GM20431 (cell line): ENCODE data around the gene ZNF106.

Experiments used
- in situ Hi-C: fragments of 300-500 bp; cut with MseI, MboI; formaldehyde crosslinking; loops from one replicate; pipeline ENCODE4 v1.15.0; 2020; ENCODE audit warnings: low sequenced_read_pairs; ENCODE audit not compliant: unreplicated experiment

ZNF106 gene

DNA sequence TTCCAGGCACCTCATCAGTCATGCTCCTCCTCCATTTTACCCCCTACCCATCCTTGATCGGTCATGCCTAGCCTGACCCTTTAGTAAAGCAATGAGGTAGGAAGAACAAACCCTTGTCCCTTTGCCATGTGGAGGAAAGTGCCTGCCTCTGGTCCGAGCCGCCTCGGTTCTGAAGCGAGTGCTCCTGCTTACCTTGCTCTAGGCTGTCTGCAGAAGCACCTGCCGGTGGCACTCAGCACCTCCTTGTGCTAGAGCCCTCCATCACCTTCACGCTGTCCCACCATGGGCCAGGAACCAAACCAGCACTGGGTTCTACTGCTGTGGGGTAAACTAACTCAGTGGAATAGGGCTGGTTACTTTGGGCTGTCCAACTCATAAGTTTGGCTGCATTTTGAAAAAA, 79.1 kb downstream of the ZNF106 start:
- in situ Hi-C loops: no loop called here

DNA sequence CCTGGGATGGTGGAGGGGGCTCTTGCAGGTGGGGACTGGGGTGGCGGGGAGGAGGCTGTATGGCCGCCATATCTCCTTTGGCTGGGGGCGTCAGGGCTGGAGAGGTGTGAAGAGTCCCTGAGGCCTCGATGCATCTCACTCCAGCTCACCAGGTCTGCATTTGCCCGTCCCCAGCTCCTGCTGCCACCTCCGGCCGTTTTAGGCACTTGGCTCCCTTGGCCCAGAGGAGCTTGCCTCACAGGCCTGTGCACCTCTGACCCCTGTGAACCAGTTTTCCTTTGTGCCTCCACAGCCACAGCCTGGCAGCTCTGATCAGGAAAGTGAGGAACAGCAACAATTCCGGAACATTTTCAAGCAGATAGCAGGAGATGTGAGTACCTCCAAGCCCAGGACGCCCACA, 81.9 kb downstream of the ZNF106 start:
- in situ Hi-C loops: no loop called here

DNA sequence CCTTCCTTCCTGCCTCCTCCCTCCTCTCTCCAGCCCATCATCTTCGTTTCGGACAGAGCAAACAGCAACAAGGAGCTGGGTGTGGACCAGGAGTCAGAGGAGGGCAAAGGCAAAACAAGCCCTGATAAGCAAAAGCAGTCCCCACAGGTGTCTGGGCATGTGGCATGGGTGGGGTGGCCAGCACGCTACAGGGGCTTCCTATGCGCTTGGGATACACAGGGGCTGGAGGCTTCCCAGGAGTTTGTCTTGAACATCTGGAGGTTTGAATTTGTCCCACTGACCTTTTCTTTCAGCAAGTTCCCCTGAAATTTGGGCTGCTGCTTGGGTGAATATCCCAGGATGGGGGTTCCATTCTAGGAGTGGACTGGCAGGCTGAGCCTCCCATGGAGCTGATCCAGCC, 82.8 kb downstream of the ZNF106 start:
- in situ Hi-C loops: no loop called here

DNA sequence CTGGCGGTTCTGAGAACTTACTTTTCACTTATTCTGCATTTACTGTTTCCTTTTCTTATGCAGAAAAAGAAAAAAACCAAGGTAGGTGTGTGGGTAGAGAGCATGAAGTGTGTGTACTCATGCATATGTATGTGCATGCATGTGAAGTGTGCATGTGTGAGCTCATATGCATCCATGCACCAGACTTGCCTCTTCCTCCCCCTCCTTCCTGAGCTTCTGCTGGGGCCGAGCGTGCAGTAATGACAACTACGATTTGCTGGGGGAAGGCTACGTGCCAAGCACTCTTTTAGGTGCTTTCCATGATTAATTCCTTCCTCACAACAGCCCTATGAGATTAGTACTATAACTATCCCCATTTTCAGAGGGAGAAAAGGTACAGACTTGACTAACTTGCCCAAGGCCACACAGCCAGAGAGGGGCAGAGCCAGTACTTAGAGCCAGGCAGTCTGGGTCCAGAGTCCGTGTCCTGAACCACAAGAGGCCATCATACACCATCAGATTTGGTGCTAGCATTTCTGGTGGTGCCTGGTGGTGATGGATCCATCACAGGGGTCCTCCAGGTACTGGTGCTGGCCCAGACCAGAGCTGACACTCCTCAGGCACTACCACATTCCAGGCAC, 85.0 kb downstream of the ZNF106 start:
- in situ Hi-C loops: no loop called here

DNA sequence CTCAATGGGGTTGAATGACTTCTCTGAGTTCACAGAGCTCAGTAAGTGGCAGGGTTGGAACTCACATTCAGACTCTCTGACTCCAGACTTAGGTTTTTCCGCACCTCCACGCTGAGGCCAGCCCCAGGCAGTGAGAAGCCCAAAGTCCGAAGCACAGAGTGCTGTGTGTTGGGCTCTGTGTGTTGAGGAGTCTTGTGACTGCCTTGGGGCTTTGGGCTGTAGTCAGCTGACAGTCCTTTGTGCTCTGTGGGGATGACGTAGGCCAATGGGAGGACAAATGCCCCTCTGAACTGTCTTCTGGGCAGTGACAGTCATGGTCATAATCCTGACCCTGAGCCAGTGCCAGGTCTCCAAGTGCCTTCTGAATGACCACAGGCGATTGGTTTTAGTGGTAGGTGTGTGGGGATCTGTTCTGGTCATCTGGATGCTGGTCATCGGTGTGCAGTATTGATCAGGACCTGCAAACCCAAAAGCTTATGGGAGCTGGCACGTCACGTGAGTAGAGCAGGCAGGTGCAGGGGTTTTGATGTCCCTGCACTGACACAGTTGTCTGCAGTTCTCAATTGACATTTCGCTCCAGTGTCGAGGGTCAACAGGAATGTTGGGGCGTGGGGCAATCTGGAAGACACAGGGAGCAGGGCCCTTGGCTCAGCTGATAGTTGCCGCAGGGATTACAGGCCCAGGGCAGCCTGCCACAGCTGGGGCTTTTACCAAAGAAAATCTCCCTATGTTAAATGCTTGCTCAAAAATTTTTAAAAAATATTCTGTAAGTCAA, 86.3 kb downstream of the ZNF106 start:
- in situ Hi-C loops: no loop called here

DNA sequence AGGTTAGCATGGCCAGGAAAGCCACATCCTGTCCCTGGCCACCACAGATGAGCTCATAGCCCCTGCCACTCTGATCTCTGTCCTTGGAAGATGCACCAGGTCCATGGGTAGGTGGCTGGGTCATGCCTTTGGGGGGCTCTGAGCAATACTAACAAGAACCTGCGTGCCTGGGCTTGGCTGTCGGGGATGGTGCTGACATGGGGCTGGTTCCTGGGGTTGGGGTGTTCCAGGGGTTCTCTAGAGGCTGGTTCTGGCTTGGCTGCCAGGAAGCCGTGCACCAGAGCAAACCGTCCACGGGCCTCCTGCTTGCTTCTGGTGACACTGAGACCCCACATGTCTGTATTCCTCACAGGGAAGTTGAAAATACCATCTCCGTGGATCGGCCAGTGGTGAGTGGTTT, 87.6 kb downstream of the ZNF106 start:
- in situ Hi-C loops: no loop called here

DNA sequence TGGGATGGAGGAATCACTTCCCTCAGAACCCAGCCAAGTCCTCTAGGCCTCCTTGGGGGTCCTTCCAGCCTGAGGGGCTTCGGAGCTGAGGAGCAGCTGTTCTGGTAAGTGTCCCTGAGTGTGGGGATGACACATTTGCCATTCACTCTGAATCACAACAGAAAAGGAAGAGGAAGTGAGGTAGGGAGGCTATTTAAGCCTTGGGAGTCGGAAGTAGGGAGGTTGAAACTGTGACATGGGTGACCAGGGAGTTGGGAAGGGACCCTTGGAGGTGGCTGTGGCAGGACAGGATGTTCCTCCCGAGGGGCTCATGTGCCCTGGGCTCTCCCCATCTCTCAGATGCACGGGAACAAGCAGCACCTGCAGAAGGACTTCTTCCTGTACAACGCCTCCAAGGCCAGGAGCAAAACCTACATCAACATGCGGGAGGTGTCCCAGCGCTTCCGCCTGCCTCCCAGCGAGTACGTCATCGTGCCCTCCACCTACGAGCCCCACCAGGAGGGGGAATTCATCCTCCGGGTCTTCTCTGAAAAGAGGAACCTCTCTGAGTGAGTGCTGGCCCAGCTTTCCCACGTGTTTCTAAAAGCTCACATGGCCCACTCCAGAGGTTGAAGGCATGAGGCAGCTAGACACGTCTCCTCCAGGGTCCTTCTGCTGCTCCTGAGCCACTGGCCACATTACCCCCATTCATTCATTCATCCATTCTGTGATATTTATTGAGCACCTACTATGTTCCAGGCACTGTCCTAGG, 88.3 kb downstream of the ZNF106 start:
- in situ Hi-C loops: no loop called here

DNA sequence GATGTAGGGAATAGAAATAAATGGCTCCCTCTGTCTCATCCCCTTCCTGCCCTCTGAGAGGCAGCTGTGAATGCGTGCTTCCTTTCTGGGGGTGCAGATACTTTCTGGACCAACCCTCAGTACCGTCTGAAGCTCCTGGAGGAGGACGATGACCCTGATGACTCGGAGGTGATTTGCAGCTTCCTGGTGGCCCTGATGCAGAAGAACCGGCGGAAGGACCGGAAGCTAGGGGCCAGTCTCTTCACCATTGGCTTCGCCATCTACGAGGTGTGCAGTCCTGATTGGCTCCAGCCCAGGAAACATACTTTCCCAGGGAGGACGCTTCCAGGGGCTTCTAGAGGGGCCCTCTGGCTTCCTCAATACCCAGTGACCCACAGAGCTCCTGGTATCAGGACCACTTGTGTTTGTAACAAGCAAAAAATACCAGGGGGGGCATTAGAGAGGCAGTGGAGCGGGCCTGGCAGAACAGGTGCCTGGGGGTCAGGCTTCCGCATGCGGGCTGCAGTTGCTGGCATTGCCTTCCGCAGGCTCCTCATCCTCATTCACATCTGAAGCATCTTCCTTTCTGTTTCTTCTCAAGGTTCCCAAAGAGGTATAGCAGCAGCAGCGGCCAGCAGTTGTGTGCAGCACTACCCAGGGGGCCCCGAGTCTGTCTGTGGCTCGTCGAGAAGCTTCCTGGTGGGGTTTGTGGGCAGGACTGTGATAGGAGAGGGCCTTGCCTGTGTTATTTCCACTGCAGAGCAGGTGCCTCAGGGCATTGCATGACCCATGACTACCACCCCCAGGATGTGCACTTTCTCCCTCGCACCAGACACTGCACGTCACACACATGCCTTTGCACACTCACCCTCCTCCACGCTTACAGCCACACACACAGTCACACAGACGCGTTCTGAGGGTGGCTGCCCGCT, 89.1 kb downstream of the ZNF106 start:
- in situ Hi-C loops: no loop called here

DNA sequence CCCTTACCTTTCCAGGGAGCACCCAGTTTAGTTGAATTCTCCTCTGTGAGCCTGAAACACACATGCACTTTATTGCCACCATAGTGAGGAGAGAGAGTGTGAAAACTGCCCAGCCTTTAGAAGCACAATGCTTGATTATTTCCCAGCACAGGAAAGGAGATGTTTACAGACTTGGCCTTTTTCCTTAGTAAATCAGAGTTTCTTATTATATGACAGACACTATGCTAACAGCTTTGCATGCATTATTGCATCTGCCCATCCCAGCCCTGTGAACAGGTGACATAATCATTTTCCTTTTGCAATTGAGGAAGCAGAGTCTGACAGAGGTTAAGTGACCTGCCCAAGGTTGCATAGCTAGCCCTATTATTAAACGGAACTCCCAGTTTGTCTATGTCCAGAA, 95.1 kb downstream of the ZNF106 start:
- in situ Hi-C loops: no loop called here

DNA sequence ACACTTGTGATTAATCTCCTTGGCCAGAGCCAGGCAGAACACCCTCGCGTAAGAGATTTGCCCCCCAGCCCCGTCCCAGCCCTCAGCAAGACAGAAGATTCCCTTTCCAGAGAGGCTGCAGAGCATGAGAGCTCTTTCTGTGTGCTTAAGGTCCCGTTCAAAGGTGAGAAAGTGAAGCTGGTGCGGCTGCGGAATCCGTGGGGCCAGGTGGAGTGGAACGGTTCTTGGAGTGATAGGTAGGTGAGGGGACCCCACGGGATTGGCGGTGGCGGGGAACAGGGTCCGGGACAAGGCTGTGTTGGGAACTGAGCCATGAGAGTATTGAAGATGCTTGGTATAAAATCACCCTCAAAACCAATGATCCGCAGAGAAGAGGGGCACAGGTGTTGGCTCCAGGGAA, 96.8 kb downstream of the ZNF106 start:
- in situ Hi-C loops: no loop called here

DNA sequence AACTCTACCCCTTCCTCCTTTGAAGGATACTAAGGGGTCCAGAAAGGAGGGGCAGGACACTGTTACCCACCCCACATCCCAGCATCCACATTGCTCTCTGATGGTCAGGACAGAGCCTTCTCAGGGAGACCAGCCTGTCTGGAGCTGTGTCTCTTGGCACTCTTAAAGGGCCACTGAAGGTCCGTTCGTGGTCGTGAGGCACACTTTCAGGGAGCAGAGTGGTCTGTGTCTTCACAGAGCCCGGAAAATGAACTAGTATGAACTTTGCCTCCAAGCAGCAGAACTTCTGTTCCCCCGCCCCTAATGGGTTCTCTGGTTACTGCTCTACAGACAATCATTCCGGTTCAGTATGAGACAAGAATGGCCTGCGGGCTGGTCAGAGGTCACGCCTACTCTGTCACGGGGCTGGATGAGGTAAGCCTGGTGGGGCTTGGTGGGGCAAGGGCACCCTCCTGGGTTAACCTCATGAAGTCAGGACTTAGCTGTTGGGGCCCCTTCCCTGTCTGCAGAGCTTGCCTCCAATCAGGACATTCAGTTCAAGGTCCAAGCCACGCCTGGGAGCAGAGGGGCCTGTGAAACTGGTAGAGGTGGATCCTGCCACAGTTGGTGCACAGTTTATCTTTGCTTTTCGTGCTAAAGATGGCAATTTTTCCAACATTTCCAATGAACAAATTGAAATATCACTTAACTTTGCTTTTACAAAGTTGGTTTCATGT, 98.5 kb downstream of the ZNF106 start:
- in situ Hi-C loops: no loop called here

DNA sequence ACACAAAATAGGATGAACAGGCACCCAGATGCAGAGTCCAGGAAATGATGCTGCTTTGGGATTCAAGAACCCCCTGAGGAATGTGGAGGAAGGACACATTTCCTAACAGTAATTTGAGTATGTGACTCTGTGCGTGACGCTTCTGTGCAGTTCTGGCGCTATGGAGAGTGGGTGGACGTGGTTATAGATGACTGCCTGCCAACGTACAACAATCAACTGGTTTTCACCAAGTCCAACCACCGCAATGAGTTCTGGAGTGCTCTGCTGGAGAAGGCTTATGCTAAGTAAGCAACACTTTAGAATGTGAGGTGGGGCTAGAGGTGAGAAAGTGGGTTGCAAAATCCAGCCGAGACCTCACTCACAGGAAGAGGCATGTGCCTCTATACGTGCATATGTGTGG, 103.3 kb downstream of the ZNF106 start:
- in situ Hi-C loops: no loop called here

DNA sequence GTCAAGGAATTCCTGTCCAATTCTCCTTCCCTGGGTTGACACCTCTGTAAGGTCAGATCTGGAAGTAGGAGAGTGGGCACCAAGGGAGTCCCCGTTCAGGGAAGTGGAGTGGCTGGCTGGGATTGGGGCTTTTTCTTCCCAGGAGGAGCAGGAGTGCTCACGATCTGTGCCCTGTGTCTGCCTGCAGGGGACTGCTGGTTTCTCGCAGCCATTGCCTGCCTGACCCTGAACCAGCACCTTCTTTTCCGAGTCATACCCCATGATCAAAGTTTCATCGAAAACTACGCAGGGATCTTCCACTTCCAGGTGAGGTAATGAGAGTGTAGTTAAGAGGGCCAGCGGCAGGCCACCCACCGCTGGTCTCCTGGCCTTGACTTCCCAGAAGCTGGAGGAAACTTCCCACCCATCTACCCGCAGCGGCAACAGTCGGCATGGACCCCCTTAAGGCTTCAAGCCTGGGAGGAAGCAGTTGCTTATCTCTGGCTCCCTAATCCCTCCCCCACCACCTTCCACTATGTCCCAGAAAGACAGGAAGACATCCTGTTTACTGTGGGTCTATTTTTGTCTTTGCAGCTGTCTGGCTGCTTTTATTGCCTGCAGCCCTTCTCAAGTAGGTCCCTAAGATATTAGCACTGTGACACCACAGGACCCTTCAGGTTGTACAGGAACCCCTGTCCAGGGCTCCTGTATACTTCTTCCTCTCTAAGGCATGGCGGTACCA, 104.8 kb downstream of the ZNF106 start:
- in situ Hi-C loops: no loop called here

DNA sequence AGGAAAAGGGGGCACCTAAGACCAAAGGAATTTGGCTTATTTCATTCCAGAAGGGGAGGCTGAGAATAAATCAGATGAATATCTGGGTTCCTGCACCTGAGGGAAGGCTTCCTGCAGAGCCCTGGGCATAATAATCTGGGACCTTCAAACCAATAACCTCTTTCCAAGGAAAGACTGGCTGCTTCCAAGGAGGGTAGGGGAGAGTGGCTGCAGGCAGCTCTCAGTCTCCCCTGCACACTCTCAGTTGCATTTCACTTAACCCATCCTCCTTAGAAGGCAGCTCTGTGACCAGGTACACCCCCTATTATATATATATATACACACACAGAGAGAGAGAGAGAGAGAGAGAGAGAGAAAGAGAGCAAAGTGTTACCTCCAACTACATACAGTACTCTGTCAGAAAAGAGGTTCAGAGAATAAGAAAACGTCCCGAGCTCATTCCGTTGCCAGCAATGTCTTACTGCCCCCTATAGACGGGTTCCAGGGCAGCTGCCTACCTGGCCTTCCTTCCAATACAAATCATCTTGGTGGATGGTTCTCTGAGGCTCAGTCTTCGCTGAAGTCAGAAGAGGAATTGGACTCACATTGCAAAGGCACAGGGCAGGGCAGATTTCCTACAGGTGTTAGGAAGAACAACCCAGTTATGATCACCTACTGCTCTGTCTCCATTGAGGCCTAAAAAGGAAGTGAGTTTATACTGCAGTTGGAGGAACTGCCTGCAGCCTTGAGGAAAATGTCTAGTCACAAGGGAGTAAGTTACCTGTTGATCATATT, 105.5 kb downstream of the ZNF106 start:
- in situ Hi-C loops: no loop called here

DNA sequence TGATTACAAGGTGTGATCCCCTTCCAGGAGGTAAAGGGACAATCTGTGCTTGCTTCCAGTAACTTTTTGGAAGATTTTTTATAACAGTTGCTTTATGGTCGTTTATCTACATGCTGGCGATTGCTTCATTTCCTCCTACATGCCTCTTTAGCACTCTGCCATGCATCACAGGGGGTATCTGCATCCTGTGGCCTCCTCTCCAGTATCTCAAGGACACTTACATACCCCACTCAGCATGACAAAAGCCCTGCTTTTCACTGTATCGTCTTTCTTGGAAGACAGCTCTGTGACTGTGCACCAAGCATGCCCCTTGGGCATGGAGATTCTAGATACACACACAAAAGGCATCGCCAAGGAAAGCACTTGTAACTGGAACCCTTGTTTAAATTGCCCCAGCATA, 106.3 kb downstream of the ZNF106 start:
- in situ Hi-C loops: no loop called here

DNA sequence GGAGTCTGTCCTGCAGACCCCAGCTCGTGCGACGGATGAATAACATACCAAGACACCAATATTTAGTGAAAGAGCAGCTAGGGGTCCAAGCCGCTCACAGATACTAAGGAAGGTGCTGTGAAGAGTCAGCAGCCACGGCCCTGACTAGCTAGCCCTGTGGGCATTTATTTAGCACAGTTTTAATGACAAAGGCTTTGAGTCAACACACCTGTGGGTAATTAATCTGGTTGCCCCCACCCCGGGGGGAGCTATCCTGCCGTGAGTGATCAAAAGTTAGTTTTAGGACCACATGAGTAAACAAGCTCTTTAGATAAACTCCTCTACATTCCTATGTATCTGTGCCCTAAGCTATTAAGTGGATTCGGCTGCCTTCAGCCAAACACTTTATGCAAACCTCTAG, 112.9 kb downstream of the ZNF106 start:
- in situ Hi-C loops: no loop called here

DNA sequence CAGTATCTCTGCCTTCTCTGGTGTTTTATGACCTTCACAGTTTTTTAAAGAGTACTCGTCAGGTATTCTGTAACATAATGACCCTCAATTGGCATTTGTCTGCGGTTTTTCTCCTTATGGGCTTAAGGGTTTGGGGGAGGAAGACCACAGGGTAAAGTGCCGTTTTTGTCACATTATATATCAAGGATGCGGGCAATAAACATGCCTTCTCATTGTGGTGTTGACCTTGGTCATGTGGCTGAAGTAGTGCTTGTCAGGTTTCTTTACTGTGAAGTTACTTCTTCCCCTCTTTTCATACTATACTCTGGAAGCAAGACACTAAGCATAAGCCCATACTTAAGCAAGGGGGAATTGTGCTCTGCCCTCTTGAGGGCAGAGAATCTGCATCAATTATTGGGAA, 115.0 kb downstream of the ZNF106 start:
- in situ Hi-C loops: no loop called here

DNA sequence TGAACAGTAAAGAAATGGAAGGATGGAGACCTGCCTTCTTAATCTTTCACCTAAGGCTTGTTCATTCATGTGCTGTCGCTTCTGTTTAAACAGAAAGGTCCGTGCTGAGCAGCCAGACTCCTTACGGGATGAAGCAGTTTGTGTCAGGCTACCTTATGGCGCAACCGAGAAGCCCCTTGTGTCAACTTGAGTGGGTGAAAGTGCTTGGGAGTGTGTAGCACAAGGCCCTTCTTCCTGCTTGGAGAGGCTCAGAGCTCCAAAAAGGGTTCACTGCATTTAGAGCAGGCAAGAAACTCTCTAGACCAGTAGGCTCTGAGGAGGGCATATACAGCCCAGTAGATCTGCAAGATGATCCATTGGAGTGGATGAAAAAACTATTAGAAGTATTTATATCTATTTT, 115.7 kb downstream of the ZNF106 start:
- in situ Hi-C loops: no loop called here
